ENCODE measurements around the gene SHPK.

SHPK gene

GRCh38 chr17:3666516-3666915 is 30.5 kb upstream of the SHPK start:
- no peak for TF ChIP-seq CTCF (IDR thresholded peaks at IDR 0.05)
- intact Hi-C loops (cut with DNase I; ENCODE audit: low total_unique reads) = loop anchor here (10.0 kb wide), 1 partner anchor 952 kb away; the partner anchor contains the start of gene CLUH
- Histone ChIP-seq H3K27me3 (no peaks in the 10 kb centered on the region), H3K27ac (peak overlapping the region; percentile 86 to 89), H3K4me3 (peak overlapping the region in 1 of 2 donors; percentile 98), H3K9me3 (no peaks in the 10 kb centered on the region), H3K36me3 (peaks cover 21 to 38% (median 32%) of the 10 kb centered on the region in 3 donors), H3K4me1 (peaks cover 6 to 32% (median 28%) of the 10 kb centered on the region in 4 donors)
- no peak for DNase-seq

- Histone ChIP-seq H3K4me3 (no peak overlapping the region), H3K27me3 (no peaks in the 10 kb centered on the region), H3K9me3 (no peaks in the 10 kb centered on the region), H3K27ac (peak overlapping the region; percentile 86 to 89), H3K36me3 (peaks cover 21 to 38% (median 32%) of the 10 kb centered on the region in 3 donors), H3K4me1 (peaks cover 6 to 37% (median 30%) of the 10 kb centered on the region in 4 donors)
- DNase-seq = no peak
- intact Hi-C loops (cut with DNase I; ENCODE audit: low total_unique reads) = loop anchor here (10.0 kb wide), 1 partner anchor 951 kb away; the partner anchor contains the start of gene CLUH
- no peak for TF ChIP-seq CTCF (IDR thresholded peaks at IDR 0.05)
Observed at GRCh38 chr17:3665834-3666233, 29.8 kb upstream of the SHPK start.

- H3K4me3 ChIP-seq = no peak overlapping the region
- intact Hi-C loops (cut with DNase I; ENCODE audit: low total_unique reads) = loop anchor here (10.0 kb wide), 1 partner anchor 949 kb away; the partner anchor contains the start of gene CLUH
- peaks cover under 1 to 50% (median 45%) of the 10 kb centered on the region in 4 donors for H3K4me1 ChIP-seq
- no peaks in the 10 kb centered on the region for H3K27me3 ChIP-seq
- no peak for DNase-seq
- no peak overlapping the region for H3K27ac ChIP-seq
- no peak for TF ChIP-seq CTCF (IDR thresholded peaks at IDR 0.05)
- H3K9me3 ChIP-seq = no peaks in the 10 kb centered on the region
- H3K36me3 ChIP-seq = peaks cover 21 to 46% (median 32%) of the 10 kb centered on the region in 3 donors
Observed at GRCh38 chr17:3663102-3664011, 27.3 kb upstream of the SHPK start.

GRCh38 chr17:3660311-3660891 is 24.4 kb upstream of the SHPK start:
- Histone ChIP-seq H3K4me1 (peaks cover 0 to 32% (median 31%) of the 10 kb centered on the region in 4 donors), H3K27me3 (no peaks in the 10 kb centered on the region), H3K27ac (peak overlapping the region; percentile 85 to 89), H3K4me3 (no peak overlapping the region), H3K36me3 (peaks cover 21 to 57% (median 32%) of the 10 kb centered on the region in 3 donors), H3K9me3 (no peaks in the 10 kb centered on the region)
- no peak for TF ChIP-seq CTCF (IDR thresholded peaks at IDR 0.05)
- DNase-seq = peak in 1 of 2 donors; percentile 86
- intact Hi-C loops (cut with DNase I; ENCODE audit: low total_unique reads) = loop anchor here (10.0 kb wide), 1 partner anchor 946 kb away; the partner anchor contains the start of gene CLUH

GRCh38 chr17:3659541-3660111 is 23.6 kb upstream of the SHPK start:
- intact Hi-C loops (cut with DNase I; ENCODE audit: low total_unique reads) = loop anchor here (10.0 kb wide), 1 partner anchor 945 kb away; the partner anchor contains the start of gene CLUH
- peak; percentile 18 to 56 for TF ChIP-seq CTCF (IDR thresholded peaks at IDR 0.05)
- Histone ChIP-seq H3K36me3 (peaks cover 16 to 52% (median 26%) of the 10 kb centered on the region in 3 donors), H3K9me3 (no peaks in the 10 kb centered on the region), H3K4me1 (peaks cover 0 to 32% (median 31%) of the 10 kb centered on the region in 4 donors), H3K27ac (peak overlapping the region; percentile 85 to 89), H3K4me3 (no peak overlapping the region), H3K27me3 (no peaks in the 10 kb centered on the region)
- peak; percentile 89 to 94 for DNase-seq
